OCI-M2 (cell line): ENCODE measurements around the gene EPB41.
"Not testable (repeated sequence)": the region's sequence is repeated elsewhere in the genome, so short reads cannot be mapped to it uniquely, and the experiment has no call there.

Experiments used
- DNase-seq: peaks from one replicate; lab custom pipeline; 2025; ENCODE audit not compliant: unreplicated experiment; lab: John Stamatoyannopoulos, UW

EPB41 gene

DNA sequence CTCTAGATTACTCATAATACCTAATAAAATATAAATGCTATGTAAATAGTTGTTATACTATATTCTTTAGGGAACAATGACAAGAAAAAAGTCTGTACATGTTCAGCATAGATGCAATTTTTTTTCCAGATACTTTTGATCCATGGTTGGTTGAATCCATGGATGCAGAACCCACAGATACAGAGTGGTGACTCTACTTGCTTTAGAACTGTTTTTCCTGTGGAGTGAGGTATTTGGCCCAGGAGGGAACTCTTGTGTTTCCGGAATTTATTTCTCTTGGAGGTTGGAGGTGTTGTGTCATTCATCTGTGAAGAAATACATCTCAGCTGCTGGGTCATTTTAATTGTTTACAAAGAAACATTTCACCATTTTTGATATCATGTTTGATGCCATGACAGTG, 180.6 kb downstream of the EPB41 start:
- no peak for DNase-seq

DNA sequence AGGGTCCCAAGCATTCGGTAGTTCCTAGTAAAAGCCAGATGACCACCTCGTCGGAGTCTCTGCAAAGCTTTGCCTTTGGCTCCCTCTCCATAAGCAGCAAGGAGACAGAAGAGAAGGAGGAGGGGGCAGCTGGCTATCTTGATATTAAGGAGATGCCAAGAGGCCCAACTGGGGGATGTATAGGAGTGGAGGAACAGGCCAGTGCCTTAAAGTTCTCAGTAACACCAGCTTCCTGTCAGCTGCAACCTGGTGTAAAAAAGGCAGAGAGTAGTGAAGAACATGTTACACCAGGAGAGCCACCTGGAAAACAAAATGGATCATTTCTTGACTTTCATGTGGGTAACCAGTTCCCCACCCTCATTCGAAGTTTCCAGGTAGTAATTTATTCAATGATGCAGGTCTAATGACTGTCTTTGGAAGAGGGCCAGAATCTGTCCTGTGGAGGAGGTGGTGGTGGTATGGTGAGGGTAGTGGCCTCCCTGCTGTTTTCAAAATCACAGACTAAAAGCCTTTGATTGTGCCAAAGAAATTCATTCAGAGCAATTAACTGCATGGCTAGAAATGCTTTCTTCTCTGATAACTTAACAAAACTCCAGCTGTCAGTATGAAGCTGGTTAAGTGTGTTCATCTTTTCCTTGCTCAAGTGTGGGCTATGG, 182.0 kb downstream of the EPB41 start:
- no peak for DNase-seq

DNA sequence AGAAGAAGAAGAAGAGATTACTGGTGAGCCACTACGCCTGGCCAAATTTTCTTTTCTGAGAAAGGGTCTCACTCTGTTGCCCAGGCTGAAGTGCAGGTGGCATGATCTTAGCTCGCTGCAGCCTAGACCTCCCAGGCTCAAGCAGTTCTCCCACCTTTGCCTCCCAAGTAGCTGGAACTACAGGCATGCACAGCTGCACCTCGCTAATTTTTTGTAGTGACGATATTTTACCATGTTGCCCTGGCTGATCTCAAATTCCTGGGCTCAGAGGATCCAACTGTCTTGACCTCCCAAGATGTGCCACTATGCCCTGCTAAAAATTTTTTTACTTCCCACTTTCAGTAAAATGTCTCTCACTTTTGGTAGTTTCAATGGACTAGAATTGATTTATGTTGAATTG, 184.9 kb downstream of the EPB41 start:
- no peak for DNase-seq

DNA sequence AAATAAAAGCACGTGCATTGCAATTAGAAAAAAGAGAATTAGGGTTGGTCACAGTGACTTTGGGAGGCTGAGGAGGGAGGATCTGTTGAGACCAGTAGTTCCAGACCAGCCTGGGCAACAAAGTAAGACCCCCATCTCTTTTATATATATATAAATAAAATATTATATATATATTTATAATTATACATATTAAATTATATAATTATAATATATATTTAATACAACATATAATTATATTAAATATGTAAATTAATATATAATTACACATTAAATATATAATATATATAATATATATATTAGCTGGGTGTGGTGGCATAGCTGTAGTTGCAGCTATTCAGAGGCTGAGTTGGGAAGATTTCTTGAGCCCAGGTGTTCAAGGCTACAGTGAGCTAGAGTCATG, 186.1 kb downstream of the EPB41 start:
- DNase-seq: no peak

DNA sequence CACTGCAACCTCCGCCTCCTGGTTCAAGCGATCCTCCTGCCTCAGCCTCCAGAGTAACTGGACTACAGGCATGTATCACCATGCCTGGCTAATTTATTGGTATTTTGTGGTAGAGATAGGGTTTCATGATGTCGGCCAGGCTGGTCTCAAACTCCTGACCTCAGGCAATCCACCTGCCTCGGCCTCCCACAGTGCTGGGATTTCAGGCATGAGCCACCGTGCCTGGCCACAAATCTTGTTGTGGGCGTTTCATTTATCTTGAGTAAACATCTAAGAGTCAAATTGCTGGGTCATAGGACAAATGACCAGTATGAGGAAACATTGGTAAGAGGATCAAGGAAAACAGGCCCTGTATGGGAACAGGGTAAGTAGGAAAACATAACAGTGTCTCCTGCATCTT, 191.5 kb downstream of the EPB41 start:
- DNase-seq: no peak

DNA sequence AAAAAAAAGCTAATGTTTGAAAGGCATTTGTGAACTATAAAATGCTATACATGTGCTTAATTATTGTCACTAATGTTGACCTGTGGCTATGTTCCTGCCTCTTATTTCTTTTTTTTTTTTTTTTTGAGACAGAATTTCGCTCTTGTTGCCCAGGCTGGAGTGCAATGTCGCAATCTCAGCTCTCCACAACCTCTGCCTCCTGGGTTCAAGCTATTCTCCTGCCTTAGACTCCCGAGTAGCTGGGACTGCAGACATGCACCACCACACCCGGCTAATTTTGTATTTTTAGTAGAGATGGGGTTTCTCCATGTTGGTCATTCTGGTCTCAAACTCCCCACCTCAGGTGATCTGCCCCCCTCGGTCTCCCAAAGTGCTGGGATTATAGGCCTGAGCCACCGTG, 193.7 kb downstream of the EPB41 start:
- DNase-seq: not testable (repeated sequence)

DNA sequence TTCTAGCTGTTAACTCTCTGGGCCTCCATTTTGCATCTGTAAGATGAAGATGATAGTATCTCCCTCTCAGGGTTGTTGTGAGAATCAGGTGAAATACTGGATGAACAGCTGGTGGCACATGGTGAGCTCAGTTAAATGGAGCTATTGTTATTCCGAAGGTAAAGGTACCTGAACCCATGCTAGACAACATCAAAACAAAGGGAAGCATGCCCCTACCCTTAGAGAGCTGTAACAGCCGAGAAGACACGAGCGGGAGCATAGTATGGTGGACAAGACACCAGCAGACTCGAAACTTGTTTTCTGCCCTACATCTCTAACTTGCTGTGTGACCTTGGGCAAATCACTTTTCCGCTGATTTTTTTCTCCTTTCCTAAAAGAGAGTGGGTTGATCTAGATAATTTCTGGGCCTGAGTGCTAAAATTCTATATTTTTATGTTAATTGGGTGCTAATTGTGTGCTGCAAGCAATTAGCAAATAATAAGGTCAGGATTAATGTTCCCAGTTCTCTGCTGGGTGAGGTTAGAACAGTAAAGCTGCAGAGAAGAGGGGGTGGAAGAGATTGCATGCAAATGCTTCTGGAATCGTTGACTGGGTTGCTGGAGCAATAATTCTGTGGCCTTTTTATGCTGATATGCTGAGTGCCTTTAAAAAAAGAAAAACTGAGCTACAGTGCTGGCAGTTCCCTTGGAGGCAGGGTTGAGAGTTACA, 198.5 kb downstream of the EPB41 start:
- DNase-seq: no peak

DNA sequence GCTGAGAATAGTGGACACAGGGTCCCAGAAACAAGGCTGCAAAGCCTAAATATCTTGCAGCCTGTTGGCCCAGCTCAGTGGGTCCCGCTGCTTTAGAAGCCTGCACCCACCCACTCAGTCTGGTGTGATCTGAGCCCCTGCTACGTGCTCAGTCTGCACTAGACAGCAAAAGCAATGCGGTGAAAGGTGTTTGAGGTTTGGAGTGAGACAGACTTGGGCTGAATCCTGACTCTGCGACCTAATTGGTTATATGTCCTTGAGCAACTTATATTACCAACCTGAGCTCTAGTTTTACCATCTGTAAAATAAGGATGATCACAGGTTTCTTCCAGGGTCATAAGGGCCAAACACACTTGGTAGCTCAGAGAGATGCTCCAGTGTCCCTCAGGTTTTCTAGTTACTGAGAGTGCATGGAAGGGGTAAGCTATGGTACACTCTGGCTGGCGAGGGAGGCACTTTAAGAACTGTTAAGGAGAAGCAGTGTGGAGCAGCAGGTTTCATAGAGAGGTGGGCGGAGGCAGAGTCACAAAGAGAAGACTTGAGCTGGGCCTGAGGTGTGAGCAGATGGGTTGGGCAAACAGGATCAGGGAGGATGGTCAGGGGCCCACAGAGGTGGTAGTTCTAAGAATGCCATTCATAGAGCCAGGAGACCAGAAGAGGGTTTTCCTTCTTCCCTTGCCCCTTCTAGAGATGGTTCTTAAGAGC, 199.2 kb downstream of the EPB41 start:
- no peak for DNase-seq

DNA sequence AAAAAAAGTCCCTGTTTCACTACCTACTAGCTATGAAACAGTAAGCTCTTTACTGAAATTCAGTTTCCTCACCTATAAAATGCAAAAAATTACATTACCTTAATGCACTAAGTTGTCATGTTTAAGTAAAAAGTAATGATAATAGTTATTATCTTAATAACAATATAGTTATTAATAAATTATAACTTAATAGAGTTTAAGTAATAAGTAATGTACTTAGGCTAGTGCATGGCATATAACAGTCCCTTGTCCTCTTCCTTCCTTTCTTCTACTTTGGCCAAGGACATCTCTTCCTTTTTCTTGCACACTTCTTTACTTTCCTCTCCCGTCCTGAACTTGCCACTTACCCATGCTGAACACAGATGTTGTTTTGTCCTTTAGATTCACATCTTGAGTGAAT, 200.3 kb downstream of the EPB41 start:
- no peak for DNase-seq

DNA sequence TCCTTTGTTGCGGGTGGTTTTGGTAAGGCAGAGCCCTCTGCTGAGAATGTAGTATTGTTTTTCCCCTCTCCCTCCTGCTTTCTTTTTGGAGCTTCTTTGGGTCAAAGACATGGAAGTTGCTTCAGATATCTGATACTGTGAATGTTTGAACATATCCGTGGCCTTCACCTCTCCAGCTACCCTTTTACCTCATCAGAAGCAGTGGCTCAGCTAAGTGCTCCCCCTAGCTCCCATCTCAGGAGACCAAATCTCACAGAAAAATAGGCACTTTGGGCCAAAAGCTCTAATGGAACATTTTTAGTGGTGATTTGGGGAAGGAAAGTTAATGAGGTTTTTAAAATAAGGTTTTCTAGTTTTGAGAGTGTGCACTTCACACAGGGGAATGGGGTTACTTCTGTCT, 203.0 kb downstream of the EPB41 start:
- no peak for DNase-seq

DNA sequence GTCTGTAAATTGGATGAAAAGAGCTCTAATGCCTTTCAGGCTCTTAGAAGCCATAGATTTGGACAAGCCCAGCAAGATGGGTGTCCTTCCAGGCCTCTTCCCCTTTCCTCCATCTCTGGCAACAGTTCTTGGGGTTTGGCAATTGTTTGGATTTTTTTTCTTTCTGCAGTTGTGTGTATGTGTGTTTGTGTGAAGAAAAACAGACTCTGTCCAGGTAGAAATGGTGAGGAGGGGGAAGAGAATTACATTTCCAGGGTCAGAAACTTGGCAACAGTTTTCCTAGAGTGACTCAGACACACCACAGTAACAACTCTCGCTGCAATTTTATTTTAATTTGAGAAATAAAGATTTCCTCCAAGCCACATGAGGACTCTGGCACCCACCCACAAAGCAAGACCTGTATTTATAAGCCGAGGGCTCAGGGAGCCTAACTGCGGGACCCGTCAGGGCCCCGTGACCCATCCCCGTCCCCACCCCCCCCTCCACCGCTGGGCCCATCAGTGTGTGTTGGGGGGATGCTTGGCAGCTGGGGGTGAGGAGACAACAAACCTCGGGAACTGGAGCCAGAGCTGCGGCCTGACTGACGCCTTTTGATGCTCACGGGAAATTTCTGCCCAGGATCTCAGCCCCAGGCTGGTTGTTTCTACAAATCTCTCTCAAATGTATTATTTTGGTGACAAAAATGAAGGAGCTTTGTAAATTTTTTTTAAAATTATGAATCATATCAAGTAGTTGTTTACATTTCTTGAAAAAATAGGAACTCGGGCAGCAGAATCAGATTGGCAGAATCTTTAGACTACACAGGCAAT, 205.0 kb downstream of the EPB41 start:
- DNase-seq: no peak

DNA sequence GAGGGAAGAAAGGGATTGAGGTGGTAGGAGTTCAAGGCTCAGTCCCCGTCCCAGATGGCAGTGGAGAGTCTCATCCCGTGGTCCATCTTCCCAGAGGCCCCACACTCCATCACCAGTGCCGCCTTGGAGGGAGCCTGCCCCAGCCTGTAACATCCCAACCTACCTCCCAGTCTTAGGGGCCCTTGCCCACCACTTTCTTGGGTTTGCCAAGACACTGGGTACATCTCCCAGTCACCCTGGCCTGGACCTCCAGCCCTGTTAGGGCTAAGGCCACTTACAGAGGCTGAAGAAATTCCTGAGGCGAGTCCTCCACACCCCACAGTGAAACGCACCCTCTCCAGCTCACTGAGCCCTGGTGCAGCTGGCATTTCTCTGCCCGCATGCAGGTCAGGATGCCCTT, 206.0 kb downstream of the EPB41 start:
- DNase-seq: no peak

DNA sequence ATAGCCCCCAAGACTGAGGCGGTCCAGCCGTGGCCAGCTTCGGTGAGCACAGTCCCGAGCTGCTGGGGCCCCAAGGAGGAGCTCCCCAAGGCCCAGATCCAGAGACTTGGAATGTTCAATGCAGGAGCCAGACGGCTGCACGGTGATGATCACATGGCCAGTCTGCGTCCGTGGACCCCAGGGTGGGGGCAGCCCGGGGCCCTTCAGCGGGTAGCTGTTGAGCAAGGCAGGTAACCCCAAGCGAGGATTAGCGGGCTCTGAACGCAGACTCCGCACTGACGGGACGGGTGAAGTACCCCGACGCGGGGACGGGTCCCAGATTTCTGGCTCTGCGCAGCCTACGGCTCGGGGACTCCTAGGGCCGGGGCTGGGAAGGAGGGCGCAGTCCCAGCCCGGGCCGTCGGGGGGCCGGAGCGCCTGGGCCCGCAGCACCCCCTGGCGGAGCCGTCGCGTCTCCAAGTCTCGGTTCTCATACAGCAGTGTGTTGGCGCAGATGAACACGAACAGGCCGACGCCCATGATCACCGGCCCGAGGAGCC, 206.6 kb downstream of the EPB41 start:
- DNase-seq: no peak

DNA sequence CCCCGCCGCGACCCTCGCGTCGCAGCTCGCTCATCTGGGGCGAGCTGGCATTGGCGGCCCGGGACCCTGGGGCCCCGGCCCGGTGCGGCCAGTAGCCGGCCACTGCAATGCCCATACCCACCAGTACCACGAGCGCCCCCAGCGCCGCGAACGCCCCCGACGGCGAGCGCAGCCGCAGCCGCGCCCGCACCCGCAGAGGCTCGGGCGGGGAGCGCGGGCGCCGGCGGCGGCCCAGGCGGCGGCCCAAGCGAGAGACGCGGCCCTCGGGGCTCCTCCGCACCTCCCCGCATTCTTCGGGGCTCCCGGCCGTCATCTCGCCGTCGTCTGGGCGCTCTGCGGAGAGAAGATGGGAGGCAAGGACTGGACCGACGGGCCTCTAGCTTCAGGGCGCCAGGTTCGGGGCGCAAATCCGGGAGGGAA, 207.2 kb downstream of the EPB41 start:
- DNase-seq: no peak

DNA sequence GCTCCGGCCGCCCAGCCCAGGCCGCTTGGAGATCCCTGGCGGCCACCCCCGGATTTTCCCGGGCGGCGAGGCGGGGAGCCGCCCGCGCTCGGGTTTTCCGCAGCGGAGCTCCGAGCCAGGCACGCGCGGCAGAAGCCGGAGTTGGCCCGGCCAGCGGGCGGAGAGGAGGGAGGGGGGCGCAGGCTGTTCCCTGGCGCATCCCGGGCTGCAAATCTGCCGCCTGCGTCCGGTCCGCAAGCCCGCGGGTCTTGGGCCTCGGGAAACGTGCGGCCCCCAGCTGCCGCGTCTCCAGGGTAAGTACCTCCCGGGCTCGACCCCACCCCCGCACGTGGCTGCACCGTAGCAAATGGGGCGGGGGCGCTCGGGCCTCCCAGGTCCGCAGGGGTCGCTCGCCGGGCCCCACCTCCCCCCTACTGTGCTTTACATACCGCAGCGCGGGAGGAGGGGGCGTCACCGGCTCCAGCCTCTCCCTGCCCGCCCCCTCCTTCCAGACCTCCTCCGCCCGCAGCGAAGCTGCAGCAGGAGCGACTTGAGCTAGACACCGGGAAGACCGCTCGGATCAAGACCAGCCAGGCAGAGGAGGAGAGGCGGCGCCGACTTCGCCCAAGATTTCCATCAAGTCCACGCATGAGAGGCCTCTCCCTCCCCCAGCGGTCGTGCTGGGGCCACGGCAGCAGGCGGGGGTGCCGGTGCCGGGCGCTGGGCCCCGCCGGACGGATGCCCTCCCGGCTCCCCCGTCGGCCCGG, 207.7 kb downstream of the EPB41 start:
- DNase-seq: no peak

DNA sequence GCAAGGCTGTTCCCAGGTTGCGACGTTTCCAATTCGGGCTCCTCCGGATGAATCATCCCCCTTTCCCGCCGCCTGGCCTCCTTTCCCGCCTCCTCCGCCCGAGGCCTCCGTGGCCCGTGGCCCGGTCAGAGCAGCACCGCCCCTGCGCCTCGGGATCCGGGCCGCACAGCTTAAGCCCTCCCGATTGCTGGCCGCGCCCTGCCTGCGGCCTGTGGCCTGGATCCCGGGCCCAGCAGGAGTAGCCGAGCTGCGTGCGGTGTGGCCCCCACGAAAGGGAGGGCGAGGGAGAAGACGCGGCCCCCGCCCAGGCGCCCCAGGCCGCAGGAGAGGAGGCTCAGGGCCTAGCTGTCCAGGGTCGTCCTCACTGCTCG, 208.3 kb downstream of the EPB41 start:
- DNase-seq: no peak

DNA sequence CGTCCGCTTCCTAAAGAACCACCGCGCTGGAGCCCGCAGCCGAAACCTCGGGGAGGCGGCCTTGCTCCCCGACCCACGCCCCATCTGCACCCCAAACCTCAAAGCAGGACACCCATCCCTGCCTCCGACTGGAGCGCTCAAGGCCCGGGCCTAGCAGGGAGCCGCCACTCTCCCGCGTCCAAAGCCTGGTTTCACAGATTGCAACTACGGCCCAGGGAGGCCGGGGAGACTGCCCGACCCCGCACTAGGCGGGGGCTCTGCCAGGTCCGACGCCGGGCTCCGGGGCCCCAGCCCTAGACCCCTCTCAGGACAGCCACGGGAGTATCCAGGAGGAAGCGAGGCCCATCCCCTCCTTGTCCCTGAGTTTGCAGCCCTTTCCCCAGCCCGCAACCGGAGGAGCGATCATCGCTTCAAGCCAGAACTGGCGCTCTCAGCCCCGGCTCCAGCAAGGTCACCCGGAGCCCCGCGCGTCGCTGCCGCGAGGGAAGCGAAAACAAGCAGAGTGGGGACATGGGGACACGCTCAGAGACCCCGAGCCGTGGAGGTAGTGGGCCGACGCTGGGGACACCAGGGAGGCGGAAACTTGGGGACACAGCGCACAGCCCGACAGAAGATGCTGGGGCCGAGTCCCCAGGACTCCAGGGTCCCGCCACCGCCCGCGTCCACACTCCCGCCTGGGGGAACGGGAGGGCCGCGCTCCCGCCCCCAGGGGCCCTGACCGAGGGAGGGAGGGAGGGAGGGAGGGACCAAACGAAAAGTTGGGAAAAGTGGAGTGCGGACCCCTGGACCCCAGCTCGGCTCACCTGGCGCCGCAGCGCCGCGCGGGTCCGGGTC, 208.9 kb downstream of the EPB41 start:
- no peak for DNase-seq

DNA sequence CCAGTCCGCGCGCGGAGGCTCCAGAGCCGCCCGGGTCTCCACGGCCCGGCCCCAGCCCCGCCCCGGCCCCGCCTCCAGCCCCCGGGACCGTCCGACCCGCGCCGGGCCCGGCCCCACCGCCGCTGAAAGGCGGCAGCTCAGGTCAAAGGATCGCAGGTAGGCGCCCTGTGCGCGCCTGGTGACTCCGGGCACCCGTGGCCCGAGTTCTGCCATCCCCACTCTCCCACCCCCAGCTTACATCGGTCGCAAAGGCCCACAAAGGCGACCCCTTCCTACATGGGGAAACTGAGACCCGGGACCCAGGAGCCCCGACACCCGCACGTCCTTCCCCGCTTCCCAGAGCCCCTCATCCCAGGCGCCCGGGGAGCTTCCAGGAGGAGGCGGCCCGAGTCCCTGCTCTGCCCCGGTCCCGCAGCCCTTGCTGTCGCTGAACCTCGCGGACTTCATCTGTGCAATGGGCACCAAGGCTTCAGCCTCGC, 209.6 kb downstream of the EPB41 start, which contains the start of gene TMEM200B:
Gene TMEM200B (minus strand): TSS at position 17 of the 479 bp plus-strand sequence. CDS start 2,075 bp downstream, outside the sequence.
- no peak for DNase-seq
